ENCODE data around the gene CGN.

CGN gene

DNA sequence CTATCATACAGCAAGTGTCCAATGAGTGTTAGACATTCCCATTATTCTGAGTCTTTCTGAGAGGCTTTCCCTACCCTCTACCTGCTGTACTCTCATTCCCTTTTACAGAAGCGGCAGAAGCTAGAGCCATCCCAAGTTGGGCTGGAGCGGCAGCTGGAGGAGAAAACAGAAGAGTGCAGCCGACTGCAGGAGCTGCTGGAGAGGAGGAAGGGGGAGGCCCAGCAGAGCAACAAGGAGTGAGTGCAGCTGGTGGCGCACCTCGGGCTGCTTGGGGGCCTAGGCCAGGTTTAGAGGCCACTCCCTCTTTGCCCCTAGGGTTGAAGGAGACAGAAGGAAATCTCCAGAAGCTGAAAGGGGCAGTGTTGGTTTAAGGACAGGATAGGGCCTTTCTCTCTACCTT lies 12.1 kb downstream of the CGN start:
- DNase-seq (ENCODE audit: low spot score) (no peak), FAIRE-seq (no peak)

DNA sequence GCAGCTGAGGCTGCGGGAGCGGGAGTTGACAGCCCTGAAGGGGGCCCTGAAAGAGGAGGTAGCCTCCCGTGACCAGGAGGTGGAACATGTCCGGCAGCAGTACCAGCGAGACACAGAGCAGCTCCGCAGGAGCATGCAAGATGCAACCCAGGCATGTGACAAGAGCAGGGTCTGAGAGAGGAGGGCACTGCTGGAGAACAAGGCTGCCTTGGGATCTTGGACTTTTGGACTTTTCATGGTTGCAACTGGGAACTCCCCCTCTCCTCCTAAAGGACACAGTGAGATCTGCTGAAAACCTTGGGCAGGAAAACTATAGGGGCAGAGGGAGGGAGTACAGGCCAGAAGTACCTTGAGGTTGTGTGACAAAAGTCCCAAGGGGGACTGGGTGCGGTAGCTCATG lies 13.5 kb downstream of the CGN start:
- FAIRE-seq (no peak), DNase-seq (ENCODE audit: low spot score) (no peak)

DNA sequence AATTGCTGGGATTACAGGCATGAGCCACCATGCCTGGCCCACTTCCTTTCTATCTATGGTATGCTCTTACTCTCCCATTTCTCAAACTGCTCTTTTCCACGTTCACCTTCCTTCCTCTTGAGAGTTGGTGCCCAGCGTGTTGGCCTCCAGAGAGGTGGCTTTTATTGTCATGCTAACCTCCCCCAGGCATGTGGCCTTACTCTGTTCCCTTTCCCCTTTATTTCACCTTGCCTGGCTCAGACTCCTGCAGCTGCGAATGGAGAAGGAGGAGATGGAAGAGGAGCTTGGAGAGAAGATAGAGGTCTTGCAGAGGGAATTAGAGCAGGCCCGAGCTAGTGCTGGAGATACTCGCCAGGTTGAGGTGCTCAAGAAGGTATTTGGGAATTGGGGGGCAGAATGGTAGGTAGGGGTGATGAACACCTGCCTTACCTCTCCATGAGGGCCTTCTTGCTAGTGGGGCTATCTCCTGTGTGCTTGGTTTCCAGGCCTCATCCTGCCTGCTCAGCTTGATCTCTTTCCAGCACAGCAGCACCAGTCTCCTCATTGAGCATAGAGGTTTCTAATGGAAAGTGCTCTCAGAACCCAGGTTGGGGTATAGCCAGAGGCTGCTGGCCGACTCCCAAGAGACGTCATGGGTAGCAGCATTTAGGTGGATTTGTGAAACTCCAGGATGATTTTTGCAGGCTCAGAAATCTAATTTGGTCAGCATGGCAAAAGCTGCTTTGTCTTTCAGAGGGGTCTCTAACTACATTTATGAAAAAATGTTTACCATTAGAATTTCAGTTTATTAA lies 15.7 kb downstream of the CGN start:
- DNase-seq (ENCODE audit: low spot score), result no peak
- FAIRE-seq, result no peak

DNA sequence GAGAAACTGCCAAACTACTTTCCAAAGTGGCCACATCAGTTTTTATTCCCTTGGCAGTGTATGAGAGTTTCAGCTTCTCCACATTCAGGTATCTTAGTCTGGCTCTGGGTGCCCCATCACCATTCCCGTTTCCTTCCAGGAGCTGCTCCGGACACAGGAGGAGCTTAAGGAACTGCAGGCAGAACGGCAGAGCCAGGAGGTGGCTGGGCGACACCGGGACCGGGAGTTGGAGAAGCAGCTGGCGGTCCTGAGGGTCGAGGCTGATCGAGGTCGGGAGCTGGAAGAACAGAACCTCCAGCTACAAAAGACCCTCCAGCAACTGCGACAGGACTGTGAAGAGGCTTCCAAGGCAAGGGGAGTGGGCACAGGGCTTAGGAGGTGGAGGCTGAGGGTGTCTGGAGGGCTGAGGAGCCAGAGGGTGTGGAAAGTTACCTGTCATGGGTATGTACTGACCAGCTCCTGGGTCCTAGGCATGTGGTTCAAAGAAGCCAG lies 18.1 kb downstream of the CGN start:
- FAIRE-seq, result no peak
- no peak for DNase-seq (ENCODE audit: low spot score)

DNA sequence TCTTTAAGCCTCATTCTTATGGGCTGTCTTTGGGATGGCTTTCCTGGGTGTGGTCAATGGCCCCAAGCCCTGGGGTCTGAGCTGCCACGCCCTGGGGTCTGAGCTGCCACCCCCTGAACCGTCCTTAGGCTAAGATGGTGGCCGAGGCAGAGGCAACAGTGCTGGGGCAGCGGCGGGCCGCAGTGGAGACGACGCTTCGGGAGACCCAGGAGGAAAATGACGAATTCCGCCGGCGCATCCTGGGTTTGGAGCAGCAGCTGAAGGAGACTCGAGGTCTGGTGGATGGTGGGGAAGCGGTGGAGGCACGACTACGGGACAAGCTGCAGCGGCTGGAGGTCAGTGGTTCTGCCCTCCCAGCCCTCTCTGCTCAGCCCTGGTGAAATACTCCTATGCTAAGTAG lies 18.6 kb downstream of the CGN start:
- FAIRE-seq, result no peak

DNA sequence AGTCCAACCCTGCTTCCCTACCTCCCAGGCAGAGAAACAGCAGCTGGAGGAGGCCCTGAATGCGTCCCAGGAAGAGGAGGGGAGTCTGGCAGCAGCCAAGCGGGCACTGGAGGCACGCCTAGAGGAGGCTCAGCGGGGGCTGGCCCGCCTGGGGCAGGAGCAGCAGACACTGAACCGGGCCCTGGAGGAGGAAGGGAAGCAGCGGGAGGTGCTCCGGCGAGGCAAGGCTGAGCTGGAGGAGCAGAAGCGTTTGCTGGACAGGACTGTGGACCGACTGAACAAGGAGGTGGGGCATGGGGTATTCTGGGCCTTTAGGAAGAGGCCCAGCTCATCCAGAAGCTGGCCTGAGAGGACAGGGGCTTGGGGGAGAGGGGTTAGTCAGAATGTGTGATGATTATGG lies 19.3 kb downstream of the CGN start:
- FAIRE-seq (no peak), DNase-seq (ENCODE audit: low spot score) (no peak)

More for the DNA sequence above, 18.6 kb downstream of the CGN start:
- DNase-seq (ENCODE audit: low spot score), result no peak

DNA sequence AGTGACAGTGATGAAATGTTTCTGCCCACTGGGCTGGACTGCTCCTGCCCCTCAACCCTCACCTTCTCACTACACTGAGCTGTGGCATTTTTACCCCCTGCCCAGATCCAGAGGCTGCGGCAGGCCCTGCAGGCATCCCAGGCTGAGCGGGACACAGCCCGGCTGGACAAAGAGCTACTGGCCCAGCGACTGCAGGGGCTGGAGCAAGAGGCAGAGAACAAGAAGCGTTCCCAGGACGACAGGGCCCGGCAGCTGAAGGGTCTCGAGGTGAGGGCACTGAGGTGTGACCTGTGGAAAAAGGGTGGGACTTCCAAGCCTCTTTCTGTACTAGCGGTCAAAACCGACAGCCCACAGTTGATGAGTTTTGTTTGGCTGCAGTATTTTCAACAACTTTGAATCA lies 22.7 kb downstream of the CGN start:
- FAIRE-seq, result no peak
- DNase-seq (ENCODE audit: low spot score), result no peak

DNA sequence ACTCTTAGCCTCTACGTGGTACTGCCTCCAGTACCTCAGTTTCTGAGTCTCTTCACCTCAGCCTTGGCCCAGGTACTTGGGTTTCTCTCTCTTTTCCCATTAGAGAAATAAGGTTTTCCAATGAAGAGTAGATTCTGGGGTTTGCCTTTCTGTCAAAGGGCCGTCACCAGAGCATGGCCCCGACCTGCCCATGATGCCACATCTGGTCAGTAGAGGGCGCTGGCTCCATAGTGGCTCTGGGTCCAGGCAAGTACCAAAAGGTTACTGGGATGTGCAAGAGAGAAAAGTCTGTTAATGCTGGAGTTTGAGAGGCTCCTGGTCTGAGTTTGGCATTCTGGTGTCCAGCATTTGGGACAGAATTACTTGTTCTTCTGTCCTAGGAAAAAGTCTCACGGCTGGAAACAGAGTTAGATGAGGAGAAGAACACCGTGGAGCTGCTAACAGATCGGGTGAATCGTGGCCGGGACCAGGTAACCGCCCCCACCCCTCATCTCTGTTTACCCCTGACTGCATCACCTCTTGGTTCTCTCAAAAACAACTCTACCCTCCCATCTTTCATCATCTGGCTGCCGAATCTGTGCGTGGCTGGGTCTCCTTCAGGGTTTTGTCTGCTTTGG lies 23.6 kb downstream of the CGN start:
- FAIRE-seq (no peak), DNase-seq (ENCODE audit: low spot score) (no peak)

DNA sequence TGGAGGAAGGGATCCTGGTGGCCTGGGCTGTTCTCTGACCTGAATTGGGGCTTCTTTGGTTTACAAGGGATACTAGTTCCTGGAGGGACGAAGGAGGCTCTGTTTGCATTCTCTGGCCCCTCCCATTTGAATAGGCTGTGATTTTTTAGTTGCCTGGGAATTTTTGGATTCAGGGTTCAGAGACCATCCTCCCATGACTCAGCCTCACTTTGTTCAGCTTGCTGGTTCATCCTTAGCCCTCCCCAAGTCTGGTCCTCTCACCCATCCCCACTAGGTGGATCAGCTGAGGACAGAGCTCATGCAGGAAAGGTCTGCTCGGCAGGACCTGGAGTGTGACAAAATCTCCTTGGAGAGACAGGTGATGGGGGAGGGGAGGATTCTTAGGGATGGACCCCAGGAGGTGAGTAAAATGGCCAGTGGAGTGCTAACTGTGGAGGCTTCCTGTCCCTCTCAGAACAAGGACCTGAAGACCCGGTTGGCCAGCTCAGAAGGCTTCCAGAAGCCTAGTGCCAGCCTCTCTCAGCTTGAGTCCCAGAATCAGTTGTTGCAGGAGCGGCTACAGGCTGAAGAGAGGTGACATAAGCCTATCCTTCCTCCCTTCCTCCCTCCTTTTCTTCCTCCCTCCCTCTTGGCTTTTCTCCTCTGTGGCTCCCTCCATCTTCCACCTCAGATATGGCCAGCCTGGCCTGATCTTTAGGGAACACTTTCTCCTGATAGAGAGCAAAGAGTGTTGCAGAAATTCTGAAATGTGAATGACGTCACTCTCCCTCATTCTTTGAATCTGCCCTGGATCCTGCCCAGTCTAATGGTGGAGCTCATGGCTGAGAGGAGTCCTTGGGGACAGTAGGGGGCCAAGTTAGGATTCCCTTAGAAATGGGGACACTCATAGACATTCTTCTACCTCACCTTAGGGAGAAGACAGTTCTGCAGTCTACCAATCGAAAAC lies 24.4 kb downstream of the CGN start:
- FAIRE-seq, result no peak

GRCh38 chr1:151536499-151536898 lies 25.3 kb downstream of the CGN start:
- no peak for FAIRE-seq

More for the DNA sequence above, 24.4 kb downstream of the CGN start:
- no peak for DNase-seq (ENCODE audit: low spot score)

DNA sequence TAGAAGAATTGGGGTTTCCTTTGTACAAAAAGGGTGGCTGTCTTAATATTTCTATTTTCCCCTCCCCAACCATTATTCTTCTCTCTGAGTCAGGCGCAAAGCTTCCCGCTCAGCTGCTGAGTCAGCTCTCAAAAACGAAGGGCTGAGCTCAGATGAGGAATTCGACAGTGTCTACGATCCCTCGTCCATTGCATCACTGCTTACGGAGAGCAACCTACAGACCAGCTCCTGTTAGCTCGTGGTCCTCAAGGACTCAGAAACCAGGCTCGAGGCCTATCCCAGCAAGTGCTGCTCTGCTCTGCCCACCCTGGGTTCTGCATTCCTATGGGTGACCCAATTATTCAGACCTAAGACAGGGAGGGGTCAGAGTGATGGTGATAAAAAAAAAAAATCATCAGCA lies 25.9 kb downstream of the CGN start:
- peak; percentile 90 for DNase-seq (ENCODE audit: low spot score)
- no peak for FAIRE-seq

More at GRCh38 chr1:151536499-151536898, 25.3 kb downstream of the CGN start:
- DNase-seq (ENCODE audit: low spot score), result no peak

DNA sequence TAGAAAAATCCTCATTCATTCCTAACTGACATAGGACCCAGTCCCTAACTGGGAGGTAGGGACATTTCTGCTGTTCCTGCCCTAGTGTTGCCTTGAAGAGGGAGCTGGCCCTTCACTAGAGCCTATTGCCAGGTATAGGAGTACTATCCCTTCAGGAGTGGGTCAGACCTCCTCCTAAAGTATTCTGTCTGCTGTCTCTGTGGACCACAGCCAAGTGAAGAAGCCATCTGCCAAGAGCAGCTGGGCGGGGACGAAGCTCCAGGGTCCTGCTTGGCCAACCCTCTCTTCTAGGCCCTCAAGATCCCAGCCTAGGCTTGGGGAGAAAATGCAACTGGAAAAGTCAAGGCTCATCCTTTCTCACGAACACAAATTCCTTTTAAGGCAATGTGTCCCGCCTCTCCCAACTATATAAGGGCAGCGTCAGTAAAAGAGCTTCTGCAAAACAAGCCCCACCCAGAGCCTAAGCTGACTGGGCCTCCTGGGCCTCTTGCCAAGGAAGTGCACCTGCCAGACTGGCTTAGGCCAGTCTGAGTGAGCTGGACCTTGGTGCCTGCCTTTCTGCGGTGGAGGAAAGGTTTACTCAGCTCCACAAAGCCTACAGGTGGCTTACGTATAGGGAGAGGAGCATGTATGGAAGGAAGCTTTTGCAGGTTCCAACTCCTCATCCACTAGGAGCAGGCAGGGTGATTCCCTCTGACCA lies 28.3 kb downstream of the CGN start:
- DNase-seq (ENCODE audit: low spot score), result peak; percentile 90
- FAIRE-seq, result no peak

DNA sequence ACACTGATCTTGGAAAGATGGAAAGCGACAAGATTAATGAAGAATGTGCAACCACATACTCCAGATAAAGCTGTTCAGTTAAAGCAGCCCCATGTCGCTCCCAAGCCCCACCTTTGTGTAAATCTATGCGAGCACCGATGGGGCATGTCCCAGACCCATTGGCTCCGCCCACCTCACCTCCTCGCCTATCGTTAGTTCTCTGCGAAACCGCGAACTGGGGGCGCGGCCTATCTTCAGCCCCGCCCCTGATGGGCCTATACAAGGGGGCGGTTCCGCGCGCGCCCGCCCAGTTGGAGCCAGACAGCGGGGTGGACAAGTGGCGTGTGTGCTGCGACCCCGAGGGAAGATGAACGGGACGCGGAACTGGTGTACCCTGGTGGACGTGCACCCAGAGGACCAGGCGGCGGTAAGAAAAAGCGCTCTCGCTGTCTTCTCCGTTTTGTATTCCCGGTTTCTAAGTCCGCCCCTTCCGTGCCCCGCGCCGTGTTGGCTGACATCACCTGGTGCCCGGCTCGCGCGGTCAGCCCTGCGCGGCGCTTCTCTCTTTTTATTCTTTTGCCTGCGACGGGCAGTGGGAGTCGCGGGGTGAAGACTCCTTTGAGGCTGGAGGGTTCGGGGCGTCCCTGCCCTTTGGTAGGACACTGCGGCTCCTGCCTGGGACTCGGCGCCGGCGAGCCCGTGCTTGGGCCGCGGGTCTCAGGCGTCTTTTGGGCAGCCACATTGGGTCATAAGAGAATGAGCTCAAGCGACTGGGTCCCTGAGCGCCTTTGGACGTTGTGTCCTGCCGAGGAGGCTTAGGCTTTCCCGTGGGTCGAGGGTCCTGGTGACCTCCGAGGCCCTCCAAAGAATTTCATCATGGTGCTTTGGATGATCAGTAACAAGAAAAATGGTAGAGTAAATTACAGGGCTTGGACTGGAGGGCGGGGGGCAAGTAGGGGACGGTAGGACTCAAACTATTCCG lies 29.1 kb downstream of the CGN start, which contains the start of gene TUFT1:
TUFT1 (plus strand) TSS at position 289 of the 961 bp plus-strand sequence; CDS start at position 347, 58 bp downstream.
- peak; percentile 92 for DNase-seq (ENCODE audit: low spot score)

DNA sequence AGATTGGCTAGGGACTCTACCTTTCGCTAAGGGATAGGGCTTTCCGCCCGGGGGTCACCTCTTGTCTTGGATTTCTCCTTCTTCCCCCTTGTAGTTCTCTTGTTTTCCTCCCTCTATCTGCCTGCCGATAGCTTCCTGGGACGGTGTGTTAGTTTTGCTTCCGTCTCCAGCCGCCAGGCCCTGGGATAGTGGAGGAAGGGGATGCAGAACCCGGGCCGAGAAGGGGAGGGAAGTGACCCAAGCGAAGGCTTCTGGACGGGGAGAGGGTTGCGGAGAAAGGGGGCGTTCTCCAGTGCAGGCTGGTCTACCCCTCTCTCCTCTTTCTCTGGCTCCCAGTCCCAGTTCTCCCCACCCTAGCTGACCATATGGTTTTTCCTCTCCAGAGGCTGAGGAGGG lies 29.8 kb downstream of the CGN start:
- DNase-seq (ENCODE audit: low spot score) (peak; percentile 17), FAIRE-seq (no peak)

More for the DNA sequence above, 29.1 kb downstream of the CGN start, which contains the start of gene TUFT1:
- peak; percentile 90 for FAIRE-seq

GRCh38 chr1:151541752-151542151 lies 30.6 kb downstream of the CGN start:
- no peak for DNase-seq (ENCODE audit: low spot score)
- no peak for FAIRE-seq

- no peak for FAIRE-seq
- DNase-seq (ENCODE audit: low spot score), result peak; percentile 44
Observed at GRCh38 chr1:151542710-151543129, 31.5 kb downstream of the CGN start.

GRCh38 chr1:151545542-151545941 lies 34.4 kb downstream of the CGN start:
- DNase-seq (ENCODE audit: low spot score) (no peak), FAIRE-seq (no peak)

- FAIRE-seq, result no peak
Observed at GRCh38 chr1:151546011-151546925, 35.1 kb downstream of the CGN start.

More at GRCh38 chr1:151546011-151546925, 35.1 kb downstream of the CGN start:
- DNase-seq (ENCODE audit: low spot score), result no peak
